ENCODE measurements around the gene LAPTM5.
"Not testable (repeated sequence)": the region's sequence is repeated elsewhere in the genome, so short reads cannot be mapped to it uniquely, and the experiment has no call there.

DNA sequence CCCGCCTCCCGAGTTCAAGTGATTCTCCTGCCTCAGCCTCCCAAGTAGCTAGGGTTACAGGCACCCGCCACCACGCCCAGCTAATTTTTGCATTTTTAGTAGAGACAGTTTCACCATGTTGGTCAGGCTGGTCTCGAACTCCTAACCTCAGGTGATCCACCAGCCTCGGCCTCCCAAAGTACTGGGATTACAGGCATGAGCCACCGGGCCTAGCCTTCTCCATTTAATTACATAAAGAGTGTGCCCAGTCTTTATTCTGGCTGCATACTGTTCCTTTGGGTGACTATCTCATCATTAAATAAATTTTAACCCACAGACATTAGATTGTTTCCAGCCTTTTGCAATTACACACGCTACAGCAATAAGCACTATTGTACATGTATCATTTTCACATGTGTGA lies 9.4 kb upstream of the LAPTM5 start:
- not testable (repeated sequence) for TF ChIP-seq CTCF, EZH2phosphoT487 (IDR thresholded peaks at IDR 0.05; ENCODE audit: low read length)

Measured in MM.1S (cell line).